ENCODE data around the gene LIPJ. TPM values are rescaled to one million over a fixed set of nuclear protein-coding genes. Genes with fewer than 3 reads are reported as not detected.

LIPJ gene, protein sequence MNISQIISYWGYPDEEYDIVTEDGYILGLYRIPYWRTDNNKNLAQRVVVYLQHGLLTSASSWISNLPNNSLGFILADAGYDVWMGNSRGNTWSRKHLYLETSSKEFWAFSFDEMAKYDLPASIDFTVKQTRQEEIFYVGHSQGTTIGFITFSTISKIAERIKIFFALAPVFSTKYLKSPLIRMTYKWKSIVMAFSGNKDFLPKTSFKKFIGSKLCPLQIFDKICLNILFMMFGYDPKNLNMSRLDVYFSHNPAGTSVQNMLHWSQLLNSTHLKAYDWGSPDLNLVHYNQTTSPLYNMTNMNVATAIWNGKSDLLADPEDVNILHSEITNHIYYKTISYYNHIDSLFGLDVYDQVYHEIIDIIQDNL
- not detected for total RNA-seq
- long read RNA-seq: 0 reads

DNA sequence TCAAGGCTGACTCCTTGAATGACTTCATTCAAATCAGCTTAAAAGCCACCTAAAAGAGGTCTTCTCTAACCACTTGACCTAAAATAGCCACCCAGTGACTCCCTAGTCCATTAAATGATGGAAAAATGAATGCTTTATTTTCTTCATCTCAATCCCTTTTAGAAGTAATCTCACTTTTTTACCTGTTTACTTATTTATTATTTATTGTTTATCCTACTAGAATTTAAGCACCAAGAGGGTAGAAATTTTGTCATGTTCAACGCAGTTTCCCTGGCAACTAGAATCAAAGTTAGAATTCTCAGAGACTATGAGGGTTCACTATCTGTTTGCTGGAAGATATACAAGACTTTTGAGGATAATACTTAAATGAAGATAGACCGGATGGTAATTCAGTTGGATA, at the start of gene LIPJ:
Gene LIPJ, plus strand, starts transcription at position 301 of the 400 bp plus-strand sequence. CDS start 3,926 bp downstream, outside the sequence.
- DNase-seq: no peak
- intact Hi-C loops (cut with DNase I): no loop called here
- no peak for ATAC-seq (ENCODE audit: poor library complexity)

DNA sequence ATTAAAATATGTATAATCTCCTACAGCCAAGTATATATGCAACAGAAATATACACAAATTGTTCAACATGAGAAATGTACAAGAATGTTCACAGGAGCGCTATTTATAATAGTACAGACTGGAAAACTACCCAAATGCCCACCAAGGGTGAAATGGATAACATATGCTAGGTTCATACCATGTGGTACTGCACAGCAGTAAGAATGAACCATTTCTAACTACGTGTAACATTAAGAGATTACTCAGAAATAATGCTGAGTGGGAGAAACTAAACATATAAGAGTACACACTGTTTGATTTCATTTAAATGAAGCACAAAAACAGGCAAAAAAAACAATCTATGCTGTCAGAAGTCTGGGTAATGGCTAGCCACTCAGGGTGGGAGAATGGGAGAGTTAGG, 49.2 kb upstream of the LIPJ start:
- ATAC-seq (ENCODE audit: poor library complexity): no peak
- intact Hi-C loops (cut with DNase I): loop anchor here (10.0 kb wide), 1 partner anchor 113 kb away; no protein-coding TSS in a partner anchor
- no peak for DNase-seq

DNA sequence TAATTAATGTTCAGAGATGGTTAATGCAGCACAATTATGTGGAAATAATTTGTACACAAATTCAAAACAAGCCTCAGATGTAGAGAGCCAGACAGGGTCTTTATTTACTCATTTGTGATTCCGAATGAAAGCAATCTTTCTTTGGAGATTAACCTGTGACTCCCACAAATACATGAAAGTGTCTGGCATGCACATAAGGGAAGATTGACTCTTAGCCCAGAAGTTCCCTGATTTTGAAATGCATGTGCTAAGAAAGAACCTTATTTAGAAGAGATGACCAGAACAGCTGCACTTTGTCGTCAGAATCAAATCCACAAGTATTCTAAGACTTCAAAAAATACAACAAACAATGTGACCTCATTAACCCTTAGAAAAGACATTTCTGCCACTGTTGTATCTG, 48.5 kb upstream of the LIPJ start:
- DNase-seq (no peak), ATAC-seq (ENCODE audit: poor library complexity) (peak; percentile 73)
- intact Hi-C loops (cut with DNase I): loop anchor here (10.0 kb wide), 1 partner anchor 113 kb away; no protein-coding TSS in a partner anchor

DNA sequence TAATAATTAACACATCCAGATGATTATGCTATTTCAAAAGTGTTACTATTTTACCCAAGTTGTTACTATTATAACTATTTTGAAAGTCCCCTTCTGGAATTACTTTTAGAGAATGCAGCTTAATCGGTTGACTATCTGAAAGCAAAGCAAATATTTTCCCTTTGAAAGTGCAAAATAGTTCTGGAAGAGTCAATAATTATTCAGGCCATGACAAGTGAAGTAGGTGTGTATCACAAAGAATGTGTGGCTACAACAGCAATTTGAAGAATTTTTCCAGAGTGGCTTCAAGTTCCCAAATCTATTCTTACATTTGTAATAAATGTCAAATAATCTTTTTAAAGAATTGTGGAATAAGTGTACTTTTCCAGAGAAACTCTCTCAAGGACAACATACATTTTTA, 46.2 kb upstream of the LIPJ start:
- DNase-seq (no peak), ATAC-seq (ENCODE audit: poor library complexity) (no peak)
- intact Hi-C loops (cut with DNase I): loop anchor here (10.0 kb wide), 1 partner anchor 136 kb away; no protein-coding TSS in a partner anchor

DNA sequence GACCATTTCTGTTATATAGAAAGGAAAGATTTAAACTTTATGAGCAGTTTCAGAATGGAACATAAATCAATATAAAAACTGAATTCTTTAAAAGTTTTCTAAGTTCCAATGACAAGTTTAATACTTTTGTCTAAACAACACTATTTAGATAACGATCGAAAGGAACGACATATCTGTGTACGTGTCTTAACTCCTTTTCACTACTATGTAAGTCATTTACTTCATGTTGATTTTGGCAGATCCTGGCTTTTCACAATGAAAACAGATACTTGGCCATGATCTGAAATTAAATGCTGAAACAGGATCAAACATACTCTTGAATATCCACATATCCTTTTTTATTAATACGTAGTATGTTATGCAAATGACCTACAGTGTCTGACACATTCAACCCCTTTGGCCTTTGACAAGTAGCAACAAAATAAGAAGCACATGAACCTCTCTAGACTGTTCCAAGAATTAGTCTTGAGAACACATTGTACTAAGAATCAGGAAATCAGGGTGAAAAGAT, 45.4 kb upstream of the LIPJ start:
- intact Hi-C loops (cut with DNase I): loop anchor here (10.0 kb wide), 1 partner anchor 136 kb away; no protein-coding TSS in a partner anchor

DNA sequence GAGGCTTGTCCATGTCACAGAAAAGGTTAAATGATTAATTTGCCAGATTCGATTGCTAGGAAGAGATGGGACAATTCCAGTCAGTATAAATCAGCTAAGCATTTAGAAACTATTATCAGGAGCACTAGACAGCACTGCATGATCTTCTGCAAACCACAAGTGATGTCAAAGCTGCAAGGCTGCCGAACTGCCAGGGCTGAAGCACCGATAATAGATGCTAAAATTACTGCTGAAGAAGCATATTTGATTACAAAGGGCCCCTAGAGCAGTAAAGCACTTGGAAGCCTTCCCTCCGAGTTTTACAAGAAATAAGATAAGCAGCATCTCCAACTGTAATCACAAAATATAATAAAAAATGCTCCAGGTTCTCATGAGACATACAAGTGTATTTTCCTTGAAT, 44.0 kb upstream of the LIPJ start:
- DNase-seq (peak; percentile 36), ATAC-seq (ENCODE audit: poor library complexity) (no peak)
- intact Hi-C loops (cut with DNase I): loop anchor here (10.0 kb wide), 1 partner anchor 138 kb away; no protein-coding TSS in a partner anchor

More for the DNA sequence above, 45.4 kb upstream of the LIPJ start:
- ATAC-seq (ENCODE audit: poor library complexity): peak; percentile 80
- DNase-seq: no peak

DNA sequence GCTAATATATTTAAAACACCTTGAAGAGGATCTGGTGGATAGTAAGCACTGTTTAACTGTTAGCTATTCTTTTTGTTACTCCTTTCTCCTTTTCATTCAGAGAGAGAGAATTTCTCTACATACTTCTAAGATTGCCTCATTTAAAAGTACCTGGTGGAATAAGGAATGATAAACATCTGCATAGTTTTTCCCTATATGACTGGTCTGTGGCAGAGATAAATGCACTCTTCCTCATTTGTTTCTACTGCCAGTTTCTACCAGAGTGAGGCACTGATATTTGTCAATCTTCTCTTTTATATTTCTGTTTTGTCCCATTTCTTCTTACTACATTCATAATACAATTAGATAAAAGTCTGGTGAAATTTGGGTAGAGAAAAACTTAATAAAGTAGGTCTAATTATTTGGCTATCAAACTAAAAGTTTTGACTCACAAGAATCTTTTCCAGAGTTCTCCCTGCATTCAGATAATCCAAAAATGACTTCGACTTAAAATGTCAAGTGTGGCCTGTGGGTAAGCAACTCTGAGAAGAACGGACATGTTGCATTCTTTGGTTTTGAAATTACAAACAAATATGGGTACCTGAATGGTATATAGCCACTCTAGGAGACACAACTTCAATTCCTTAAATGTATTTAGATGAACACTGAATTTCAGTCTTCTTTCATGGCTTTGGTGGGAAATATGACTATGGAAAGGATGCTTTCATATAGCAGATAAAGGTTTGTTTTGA, 42.3 kb upstream of the LIPJ start:
- ATAC-seq (ENCODE audit: poor library complexity): no peak
- DNase-seq: no peak
- intact Hi-C loops (cut with DNase I): loop anchor here (10.0 kb wide), 1 partner anchor 140 kb away; no protein-coding TSS in a partner anchor

DNA sequence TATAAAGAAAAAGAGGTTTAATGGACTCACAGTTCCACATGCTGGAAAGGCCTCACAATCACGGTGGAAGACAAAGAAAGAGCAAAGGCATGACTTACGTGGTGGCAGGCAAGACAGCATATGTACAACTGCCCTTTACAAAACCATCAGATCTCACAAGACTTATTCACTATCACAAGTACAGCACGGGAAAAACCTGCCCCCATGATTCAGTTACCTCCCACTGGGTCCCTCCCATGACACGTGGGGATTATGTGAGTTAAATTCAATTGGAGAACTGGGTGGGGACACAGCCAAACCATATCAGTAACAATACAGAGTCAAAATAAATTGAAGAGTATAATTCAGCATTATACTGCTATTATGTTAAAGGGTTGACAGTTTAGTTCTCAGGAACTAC, 41.2 kb upstream of the LIPJ start:
- ATAC-seq (ENCODE audit: poor library complexity) (no peak), DNase-seq (no peak)
- intact Hi-C loops (cut with DNase I): loop anchor here (10.0 kb wide), 1 partner anchor 141 kb away; no protein-coding TSS in a partner anchor

DNA sequence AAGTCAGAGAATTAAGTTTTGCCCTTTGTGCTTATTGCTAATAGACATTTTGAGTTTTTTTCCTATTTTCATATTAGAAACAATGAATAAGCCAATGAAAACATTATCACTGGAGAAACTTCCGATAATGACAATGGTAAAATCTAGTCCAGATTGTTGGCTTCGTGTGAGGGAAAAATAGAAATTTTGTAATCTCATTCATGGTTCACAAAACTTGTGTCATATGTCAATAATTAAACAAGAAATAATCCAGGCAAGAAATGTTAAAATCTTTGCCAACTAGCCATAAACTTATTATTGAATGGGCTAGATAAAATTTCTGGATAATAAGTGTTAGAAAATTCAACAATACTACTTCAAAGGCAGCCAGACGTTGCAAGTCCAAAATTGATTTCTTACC, 40.1 kb upstream of the LIPJ start:
- no peak for ATAC-seq (ENCODE audit: poor library complexity)
- intact Hi-C loops (cut with DNase I): loop anchor here (10.0 kb wide), 1 partner anchor 142 kb away; no protein-coding TSS in a partner anchor
- no peak for DNase-seq

DNA sequence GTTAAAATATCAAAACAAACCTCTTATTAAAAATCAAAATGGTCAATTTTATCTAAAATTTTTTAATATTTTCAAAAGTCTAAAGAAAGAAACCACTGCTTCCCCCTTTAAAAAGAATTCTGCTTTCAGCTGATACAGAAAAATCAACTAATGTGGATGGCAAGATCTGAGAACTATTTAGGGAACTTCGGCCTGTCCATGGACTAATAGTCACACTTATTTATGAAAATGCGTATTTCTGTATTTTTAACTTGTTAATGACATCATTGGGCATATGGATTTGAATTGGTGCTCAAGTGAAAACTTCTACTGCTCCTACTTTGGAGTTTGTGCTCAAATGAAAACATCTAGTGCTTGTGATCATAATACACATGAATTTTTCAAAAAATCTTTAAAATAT, 35.3 kb upstream of the LIPJ start:
- intact Hi-C loops (cut with DNase I): loop anchor here (5.0 kb wide), 1 partner anchor 689 kb away; the partner anchor contains the start of genes KLLN and PTEN
- DNase-seq (no peak), ATAC-seq (ENCODE audit: poor library complexity) (no peak)

DNA sequence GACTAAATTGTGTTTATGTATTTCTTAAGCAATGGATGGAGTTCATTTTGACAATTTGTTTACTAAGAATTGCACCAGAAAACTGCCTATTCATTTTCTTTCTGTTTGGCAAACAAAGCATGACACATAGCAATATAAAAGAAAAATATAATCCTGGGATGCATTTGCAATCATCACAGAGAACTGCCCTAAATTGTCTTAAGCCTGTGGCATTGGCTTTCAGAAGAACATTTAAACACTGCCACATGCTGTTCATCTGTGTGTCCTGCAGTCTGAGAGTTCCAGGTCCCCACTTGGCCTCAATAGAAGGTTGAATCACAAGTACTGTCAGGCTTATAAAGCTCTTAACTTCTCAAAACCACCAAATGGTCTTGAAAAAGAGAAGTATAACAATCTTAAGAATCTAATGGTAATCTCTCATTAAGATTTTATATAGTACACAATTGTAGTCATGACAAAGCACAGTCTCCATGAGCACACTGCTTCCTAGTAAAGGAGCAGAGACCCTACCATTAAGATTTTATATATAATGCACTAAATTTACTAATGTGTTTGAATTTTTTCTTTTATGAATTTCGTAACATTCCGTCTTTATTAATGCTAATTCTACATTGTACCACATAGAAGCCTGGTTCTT, 33.3 kb upstream of the LIPJ start:
- DNase-seq (no peak), ATAC-seq (ENCODE audit: poor library complexity) (peak; percentile 94)
- intact Hi-C loops (cut with DNase I): loop anchor here (5.0 kb wide), 1 partner anchor 691 kb away; the partner anchor contains the start of genes KLLN and PTEN

DNA sequence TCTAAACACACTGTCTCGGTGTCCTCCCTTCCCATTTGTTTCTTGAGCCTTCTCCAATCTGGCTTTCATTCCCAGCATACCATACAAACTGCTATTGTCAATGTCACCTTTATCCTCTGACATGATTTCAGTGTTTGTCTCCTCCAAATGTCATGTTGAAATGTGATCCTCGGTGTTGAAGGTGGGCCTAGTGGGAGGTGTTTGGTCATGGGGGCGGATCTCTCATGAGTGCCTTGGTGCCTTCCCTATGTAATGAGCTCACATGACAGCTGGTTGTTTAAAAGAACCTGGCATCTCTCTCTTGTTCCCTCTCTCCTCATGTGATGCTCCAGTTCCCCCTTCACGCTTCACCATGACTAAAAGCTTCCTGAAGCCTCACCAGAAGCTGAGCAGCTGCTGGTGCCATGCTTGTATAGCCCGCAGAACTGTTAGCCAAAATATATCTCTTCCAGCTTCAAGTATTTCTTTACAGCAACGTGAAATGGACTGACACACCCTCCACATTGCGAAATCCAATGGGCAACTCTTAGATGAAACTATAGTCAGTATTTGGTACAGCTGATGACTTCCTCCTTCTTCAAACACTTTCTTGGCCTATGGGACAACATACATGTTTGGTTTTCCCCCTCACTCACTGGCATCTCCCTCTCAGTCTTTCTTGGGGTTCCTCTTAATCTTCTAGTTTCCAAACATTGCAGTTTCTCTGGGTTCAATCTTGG, 31.2 kb upstream of the LIPJ start:
- intact Hi-C loops (cut with DNase I): no loop called here
- DNase-seq (no peak), ATAC-seq (ENCODE audit: poor library complexity) (peak; percentile 36)

DNA sequence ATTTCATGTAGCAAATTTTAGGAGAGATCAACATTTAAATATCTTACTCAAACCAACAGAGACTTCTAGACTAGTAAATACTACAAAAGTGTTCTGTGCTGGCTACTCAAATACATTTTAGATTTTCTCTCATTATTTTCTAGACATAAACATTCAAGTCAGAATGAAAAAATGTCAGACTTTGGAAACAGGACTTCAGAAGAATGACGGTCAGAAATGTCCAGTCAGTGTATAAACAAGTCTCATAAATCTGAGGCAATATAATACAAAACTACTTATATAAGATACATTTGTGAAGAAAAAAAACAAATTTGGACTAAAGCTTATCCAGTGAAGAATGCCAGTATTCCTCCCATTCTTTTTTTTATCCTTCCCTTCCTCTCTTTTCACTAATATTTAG, 29.3 kb upstream of the LIPJ start:
- DNase-seq: no peak
- intact Hi-C loops (cut with DNase I): no loop called here

DNA sequence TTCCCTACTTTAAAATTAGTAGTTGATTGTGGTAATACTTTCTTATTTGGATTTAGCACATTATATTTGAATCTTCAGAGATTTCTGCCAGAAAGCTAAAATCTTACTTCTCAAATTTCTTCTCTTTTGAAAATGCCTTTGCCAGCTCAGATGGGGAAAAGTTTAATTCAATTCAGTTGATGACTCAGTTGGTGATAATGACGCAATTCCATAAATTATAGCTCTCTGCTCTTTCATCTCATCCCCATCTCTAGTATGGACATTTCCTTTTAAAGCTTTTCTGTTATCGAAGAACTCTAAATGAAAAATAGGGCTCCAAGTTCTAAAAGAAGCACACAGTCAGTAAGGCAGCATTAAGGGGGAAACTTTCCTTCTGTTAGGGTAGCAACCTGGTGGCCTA, 28.9 kb upstream of the LIPJ start:
- DNase-seq (no peak), ATAC-seq (ENCODE audit: poor library complexity) (no peak)
- intact Hi-C loops (cut with DNase I): no loop called here

More for the DNA sequence above, 29.3 kb upstream of the LIPJ start:
- ATAC-seq (ENCODE audit: poor library complexity): no peak

DNA sequence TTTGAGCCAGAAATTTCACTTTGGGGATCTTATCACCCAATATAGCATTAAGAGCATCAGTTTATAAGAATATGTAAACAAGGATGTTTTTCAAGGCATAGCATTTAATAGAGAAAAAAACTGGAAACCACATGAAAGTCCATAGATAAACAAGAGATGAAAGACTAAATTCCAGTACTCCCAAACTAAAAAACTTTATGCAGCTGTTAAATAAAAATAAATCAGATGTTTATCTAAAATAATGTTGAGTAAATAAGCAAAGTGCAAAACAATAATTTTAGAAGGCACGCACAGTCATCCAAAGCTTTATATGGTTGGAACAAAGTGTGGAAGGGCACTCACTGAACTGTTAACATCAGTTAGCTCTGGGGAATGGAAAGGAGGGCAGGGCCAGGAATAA, 24.4 kb upstream of the LIPJ start:
- ATAC-seq (ENCODE audit: poor library complexity) (no peak), DNase-seq (no peak)
- intact Hi-C loops (cut with DNase I): no loop called here

DNA sequence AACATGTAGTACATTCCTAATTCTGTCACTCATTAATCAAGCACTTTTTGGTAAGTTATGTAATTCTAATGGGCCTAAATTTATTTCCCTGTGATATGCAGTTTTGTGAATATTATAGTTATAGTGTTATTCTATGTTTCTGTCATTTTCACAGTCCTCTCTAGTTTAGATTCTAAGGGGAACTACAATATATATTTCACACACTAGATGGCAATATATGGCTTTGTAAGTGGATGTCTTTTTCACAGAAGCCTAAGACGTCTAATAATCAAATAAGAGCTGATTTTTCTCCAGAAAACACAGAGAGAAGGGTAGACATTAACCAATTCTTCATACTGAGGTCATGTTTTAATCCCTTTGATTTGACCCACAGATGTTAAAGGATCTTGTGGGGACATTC, 21.5 kb upstream of the LIPJ start:
- DNase-seq (no peak), ATAC-seq (ENCODE audit: poor library complexity) (peak; percentile 41)
- intact Hi-C loops (cut with DNase I): no loop called here

DNA sequence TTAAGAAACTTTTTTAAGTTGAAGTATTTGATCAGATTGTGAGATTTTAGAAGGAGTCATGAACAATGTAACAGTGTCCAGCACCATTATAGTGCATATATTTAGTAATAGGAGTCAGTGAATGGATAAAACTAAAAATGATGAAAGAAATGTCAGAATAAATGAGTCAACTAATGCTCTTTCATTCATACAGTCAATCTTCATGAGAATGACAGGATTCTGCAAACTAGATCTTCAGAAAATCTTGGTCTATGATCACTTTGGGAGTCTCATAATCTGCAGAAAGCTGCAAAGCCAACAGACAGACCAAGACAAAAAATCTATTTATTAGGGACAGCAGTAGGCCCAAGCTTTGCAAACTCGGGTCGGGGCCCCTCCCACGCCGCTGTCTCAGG, 4.2 kb upstream of the LIPJ start:
- intact Hi-C loops (cut with DNase I): no loop called here
- ATAC-seq (ENCODE audit: poor library complexity): no peak
- no peak for DNase-seq
